NCI-H1417 treated with DMSO at 0.1 percent for 48 hours (cell line): ENCODE data around the gene ADTRP.

ENCODE experiments used
- DNase-seq: peaks from one replicate; lab custom pipeline; 2025; lab: John Stamatoyannopoulos, UW

Gene ADTRP

DNA sequence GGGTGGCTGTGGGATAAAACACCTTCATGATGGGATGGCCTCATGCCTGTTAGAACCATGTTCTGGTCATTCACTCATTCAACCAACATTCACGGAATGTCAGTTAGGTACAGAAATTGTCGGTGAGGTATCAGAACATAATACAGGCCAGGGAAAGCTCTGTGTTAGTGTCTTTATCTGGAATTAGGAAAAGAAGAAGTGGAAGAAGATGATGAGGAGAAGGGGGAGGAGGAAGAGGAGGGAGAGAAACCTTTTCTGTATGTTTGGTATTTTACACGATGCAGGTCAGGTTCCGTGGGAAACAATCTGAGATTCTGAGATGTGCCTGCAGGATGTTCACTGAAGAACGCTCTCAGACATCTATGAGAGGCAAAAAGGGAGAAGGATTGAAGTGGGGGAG lies 5.6 kb downstream of the ADTRP start:
- no peak for DNase-seq

DNA sequence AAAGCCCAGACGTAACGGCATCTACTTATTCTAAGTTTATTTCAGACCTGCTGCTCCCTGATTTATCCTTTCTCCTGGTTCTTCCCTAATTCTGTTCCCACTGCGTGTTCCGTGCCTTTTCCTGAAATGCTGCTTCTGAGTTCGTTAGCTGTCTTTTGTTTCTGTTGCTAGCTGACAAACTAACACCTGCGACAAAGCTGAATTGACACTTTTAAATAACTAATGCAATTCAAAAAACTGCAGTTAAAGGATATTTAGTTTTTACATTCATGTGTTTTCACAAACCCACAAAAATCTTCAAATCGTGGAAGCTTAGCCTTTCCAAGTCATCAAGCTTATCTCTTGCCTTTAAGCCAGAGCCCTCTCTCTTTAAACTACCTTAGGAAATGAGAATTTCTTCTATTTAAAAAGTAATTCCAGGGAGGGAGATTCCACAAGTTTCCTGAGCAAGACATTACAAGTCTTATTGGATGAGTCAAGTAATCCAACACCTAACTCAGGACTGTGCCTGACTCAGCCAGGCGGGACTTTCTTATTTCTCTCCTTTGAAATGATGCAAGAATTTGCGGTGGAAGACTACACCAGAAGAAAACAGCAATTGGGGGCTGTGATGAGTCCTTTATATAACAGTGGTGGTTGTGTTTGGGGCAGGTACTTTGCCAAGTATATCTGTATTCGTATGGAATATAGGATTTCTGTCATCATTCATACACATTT lies 6.3 kb downstream of the ADTRP start:
- DNase-seq, result no peak

DNA sequence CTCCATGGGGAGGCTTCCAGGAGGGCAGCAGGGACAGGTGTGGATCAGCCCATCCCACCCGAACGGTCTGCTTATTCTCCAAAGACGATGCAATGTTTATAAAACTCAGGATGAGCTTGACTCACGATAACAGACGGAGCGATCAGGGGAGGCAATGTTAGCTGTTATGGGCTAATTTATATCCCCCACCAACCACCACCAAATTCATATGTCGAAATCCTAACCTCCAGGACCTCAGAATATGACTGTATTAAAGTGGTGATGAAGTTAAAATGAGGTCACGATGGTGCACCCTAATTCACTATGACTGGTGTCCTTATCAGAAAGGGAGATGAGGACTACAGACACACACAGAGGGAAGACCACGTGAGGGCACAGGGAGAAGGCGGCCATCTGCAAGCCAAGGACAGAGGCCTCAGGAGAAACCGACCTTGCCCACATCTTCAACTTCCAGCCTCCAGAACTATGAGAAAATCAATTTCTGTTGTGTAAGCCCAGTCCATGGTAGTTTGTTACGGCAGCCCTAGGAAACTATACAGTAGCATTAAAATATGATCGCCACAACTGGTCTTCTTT lies 7.0 kb downstream of the ADTRP start:
- no peak for DNase-seq

DNA sequence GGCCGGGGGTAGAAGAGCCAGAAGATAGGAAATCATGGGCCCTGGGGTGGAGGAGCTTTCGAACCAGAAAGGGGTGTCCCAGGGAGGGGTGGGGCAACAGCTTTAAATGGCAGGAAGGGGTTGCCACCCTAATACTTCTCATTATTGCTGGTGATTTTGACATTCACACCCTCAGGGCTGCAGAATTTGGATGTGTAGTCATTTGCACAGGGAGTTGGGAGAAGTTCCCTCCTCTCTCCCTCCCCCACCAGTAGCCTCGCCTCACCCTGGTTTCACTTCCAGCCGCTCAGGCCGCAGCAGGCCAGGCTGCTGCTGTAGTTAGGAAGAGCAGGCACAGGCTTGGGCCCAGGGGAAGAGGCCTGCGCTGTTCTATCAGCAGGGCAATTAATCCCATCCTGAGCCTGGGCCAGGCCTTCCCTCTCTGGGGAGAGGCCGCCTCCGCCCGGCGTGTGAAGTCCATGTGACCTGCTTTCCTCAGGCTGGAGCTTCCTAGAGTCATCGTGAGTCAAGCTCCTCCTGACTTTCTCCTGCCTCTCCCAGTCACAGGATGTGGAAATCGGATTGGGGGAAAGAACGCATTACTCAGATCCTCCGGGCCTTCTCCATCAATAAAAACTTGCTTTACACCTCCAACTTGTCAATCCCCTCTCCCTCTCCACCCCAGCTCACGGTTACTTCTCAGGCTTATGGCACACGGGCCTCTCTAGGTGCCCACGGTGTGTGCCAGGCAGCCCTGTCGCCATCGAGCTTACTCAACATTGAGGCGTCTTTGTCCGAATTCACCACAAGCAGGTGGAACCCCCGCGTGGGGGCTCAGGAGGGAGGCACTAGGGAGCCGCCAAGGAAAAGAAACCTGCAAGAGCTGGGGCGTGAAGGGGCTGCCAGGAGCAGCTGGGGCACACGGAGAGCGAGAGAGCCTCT lies 7.8 kb downstream of the ADTRP start:
- DNase-seq, result no peak

DNA sequence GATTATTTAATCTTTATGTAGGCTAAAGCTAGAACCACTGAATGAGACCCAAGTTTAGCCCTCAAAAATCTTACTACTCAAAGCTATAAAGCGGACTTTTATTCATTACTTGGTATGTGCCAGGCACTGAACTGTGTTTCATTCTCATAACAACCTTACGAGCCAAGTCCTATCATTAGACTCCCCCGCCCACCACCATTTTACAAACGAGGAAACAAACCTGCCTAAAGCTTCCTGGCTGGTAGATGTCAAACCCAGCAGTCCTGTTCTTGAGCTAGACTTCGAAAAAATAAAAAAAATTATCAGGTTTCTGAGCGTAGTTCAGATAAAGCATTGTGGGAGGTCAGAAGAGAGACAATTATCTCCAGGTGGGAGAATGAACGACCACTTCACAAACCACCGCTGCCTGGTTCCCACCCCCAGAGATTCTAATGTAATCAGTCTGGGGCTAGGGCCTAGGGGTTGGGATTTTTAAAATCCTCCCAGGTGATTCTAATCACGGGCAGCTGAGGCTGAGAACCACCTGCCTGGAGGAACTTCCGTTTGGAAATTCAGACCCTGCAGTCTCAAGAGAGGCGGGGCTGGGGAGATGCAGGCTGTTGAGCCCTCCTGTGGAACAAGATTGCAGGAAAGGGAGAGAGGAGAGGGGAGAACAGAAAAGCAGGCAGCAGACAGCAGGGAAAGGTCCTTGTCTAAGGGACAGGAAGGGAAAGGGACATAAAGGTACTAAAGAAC lies 8.6 kb downstream of the ADTRP start:
- DNase-seq, result peak; percentile 28

DNA sequence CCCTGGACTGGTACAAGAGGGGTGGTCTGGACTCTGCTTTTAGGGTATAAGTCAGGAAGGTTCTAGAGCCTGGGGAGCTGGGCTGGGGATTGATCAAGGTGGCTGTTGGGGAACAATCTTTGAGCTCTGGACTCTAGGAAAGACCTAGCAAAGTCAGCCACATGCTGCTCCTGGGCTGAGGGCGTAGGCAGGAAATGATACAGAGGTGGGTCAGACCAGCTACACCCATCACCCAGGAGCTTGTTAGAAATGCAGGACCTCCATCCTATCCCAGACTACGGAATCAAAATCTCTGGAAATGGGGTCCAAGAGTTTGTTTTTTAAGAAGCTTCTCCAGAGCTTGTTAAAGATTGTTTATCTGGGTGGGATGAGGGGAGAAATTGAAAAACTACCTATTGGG lies 9.4 kb downstream of the ADTRP start:
- no peak for DNase-seq

DNA sequence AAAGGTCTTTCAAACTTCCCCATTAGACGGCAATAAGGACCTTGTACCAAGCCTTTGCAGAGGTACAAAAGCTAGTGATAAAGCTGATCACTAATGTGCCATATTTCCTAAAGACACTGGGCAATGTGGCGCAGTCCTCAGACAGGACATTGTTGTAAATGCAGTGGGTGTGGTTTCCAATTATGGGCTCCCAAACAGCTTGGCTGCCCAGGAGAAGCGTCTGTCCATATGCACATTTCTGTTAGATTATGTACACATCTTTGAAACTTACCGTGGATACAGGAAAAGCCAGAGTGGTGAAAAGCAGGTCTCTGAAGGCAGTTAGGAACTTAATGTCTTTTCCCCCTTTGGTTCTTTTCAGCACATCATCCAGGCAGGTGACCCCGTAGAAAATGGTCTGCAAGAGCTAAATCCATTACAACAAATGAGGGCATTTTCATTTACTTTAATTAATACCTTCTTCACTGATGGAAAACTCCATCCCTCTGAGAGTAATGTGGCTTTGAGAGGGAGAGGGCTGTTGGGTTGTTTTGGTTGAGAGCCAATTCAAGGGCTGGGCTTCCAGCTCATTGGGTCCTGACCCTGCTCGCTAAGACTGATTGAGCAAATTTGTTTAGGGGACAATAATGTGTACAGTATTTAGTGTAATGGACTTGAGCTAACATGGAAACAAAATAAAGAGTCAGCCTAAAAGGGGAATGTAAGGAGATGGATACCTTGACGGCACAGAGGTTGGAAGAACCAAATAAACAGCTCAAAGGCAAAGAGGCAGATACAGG lies 10.4 kb downstream of the ADTRP start:
- no peak for DNase-seq

DNA sequence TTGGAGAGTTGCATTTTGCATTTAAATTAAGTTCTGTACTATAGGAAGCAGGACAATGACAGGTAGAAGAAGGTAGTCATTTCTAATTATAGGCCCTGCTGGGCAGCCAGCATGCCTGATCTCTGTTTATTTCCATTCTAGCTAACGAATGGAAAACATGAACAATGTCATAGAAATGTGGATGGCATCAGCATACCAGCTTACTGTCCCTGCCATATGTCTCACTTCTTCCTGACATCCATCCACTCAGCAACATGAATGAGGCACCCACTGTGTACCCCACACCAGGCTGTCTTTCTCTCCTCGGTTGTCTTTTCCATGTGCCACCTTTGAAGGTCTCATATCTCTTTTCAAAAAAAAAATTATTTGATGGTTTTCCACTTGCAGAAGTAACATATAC lies 11.1 kb downstream of the ADTRP start:
- no peak for DNase-seq

DNA sequence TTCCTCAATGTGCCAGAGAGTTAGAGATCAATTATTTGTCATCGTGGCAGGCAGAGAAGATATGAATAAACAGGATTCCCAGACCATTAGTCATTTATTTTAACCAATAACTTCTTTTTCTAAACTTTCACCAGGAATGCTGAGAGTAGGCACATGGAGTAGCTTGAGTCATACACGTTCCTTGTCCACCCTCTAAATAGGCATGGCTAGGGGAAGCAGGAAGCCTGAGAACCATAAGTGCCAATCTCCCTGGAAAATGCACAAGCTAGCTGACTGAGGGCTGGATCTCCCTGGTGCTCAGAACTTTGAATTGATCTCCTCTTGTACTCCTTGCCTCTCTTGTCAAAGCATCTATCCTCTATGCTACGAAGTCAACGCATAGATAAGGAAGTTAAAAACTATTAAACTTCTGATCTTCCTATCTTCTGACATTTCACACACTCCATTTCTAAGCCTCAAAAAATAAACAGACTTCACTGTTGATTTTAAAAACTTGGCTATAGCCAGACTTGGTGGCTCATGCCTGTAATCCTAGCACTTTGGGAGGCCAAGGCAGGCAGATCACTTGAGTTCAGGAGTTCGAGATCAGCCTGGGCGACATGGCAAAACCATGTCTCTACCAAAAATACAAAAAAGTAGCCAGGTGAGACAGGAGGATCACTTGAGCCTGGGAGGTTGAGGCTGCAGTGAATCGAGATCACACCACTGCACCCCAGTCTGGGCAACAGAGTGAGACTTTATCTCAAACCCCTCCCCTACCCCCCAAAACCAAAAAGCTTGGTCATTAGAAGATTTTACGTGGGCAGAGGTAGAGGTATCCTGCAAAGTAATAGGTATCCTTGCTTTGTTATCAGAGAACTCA lies 11.8 kb downstream of the ADTRP start:
- DNase-seq, result no peak

DNA sequence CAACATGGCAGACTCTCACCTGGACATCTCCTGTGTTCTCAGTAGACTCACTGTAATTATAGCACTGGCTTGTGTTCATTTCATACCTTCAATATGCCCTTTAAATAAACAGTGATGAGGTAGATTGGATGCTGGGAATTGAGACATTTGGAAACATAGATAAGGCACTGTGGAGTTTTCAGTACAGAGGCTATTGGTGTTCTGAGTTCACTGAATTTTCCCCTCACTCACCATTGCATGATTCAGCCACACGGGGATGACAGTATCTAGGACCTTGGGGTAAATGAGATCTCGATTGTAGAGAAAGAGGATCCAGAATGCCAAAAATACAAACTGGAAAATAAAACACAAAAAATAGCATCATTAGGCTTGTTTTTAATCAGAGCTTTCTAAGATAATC lies 12.6 kb downstream of the ADTRP start:
- DNase-seq, result no peak

DNA sequence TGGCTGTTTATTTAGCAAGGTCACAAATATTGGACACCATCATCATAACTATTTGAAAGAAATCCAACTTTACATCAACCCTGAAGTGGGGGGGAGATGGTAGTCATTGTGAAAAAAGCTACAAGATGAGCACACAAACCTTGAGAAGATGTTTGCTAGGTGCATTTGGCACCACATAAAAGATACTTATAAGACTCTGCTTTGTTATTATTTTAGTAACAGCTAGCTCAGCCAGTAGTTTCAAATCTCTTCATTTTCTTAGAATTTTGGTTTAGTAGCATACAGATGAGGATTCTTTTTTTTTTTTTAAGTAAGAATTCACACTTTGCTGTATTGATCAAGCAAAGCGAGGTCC lies 14.4 kb downstream of the ADTRP start:
- DNase-seq, result no peak

DNA sequence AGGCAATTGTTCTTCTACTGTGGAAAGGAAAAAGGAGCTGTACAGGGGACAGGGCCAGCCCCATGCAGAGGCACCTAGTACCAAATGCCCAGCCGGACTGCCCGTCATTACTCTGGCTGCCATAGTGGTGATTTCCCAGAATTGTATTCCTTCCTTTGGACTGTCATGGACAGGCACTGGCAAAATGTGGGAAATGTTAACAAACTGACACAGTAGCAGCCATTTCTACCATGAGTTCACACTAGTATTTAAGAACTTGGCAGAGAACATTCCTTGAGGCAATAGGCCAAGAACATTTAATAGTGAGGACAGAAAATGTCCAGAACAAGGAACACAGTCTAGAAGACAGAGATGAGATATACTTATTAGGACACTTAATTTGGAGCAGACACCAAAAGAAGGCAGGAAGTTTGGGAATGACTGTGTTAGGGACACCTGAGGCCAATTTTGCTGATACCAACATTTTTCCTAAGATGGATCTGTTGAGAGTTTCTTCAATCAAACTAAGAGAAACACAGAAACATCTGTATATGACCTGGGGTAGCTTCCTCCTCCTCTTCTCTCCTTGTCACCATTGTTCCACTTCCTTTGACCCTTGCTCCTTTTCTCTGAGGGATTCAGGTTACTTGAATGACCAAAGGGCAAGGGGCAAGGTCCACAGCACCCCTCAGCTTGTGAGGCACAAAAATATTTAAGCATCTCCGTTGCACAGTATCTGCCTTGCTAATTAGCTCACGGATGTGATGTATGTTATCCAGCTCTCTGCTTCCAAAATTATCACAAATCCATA lies 14.9 kb downstream of the ADTRP start:
- DNase-seq, result no peak

DNA sequence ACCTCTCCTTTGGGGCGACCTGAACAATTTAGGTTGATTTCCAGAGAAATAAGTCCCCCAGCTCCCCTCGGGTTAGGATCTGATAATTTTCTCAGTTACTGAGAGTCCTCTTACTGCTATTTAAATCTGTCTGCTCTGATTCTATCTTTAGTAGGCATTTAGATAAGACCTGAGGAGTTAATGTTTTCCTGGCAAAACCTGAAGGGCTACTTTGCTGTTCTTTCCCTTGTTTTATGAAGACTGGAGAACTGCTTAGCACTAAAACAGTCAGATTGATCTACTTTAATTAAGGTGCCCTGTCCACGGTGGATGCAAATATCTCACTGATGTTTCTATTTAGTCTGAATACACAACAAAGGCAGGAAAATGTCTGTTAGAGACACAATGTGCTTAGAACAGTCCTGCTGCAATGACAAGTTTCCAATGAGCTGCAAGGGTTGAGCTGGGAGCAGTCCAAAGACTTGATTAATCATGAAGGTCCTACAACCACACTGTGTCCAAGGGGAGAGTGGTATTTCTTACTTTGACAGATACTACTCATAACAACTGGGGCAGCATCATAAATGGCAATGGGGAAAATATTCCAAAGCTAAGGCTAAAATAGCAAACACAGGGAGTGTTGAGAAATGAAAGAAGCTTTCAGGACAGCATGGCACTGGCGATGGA lies 15.7 kb downstream of the ADTRP start:
- no peak for DNase-seq

DNA sequence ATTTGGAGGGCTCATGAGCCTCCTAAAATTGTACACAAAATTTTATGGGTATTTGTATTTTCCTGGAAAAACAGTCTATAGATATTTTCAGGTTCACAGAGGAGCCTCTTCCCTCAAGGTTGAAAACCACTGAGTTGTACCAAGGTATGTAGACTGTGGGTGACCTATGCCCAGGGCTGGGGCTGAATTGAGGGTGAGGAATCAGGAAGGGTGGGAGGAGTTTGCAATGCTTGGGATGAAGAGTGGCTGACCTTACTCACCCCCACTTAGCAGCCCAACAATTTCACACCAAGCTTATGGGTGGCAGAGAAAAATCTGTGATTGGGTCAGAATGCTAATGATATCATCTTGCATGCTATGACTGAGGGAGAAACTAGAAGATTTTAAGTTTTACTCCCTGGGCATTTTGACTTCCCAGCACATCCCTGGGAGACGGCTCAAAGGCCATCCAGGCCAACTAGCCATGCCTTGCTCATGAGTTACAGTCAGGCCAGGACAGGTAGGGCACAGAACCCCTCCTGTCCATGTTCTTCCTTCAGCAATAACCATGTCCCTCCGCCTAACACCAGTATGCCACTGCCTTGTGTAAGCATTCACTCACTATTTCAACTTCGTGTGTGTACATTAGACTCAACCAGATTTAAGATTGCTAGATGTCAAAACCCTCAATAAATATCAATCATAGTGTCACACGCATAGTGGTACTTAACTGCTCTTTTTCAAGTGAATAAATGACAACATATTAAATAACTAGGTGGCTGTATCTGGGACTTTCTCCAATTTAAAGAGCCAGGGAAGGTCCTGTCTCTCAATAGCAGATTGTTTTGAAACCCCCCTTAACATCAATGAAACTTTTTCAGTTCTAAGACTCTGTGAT lies 16.6 kb downstream of the ADTRP start:
- no peak for DNase-seq

DNA sequence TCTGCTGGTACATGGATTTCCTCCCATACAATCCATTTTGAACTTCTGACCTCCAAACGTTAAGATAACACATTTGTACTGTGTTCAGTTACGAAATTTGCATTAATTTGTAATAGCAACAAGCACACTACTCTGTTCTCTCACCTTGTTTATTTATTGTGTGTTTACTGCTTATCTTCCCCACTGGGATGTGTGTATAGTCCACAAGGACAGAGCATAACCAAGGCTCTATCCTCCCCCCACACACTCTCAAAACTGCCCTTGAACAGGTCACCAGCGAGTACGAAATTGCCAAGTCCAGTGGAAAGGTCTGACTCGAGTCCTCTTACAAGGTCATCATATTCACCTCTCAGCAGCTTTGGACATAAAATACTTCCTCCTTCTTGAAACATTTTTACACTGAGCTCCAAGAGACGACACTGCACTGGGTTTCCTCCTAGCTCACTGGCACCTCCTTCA lies 18.6 kb downstream of the ADTRP start:
- no peak for DNase-seq

DNA sequence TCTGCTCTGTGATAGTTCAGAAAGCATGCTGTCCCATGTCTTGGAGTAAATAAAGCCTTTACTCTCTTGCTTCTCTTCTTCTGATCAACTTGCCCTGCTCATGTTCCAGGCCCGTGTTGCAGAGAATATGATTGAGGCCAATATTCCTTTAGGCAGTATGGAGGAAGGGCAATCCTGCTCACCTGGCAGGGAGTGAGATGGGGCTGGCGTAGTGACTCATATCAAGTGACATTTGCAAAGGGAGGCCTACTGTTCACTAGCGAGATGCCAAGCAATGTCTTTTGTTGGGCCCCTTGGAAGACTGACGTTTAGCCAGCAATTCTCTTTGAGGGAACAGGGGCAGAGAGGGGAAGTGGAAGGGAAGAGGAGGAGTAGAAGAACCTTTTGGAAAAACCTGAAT lies 19.7 kb downstream of the ADTRP start:
- no peak for DNase-seq

DNA sequence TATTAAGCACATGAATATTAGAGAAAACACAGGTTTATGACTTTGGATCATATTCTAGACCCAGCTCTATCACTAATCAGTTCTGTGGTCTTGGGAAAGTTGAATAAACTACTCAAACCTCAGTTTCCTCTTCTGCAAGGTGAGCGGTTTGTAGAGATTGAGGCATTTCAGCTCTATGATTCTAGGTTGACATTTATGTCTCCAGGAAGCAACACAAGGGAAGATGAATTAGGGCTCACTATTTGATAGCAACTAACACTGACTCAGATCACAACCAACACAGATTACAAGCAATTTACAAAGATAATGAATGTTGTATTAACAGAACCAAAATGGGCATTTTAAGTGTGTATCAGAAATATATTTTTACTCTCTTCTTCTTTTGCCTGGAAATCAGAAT lies 21.9 kb downstream of the ADTRP start:
- DNase-seq, result no peak

DNA sequence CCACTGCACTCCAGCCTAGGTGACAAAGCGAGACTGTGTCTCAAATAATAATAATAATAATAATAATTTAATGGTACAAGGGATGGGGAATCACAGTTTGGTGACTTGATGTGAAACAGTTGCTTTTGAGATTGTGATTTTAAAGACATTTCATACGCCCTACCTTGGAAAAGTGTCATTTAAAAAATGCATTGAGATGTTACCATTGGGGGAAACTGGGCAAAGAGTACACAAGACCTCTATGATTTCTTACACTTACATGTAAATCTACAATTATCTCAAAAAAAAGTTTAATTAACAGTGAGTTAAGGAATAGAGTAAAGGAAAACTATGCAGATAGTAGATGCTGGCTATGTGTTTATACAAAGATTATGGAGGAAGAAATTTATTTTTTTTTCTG lies 22.3 kb downstream of the ADTRP start:
- DNase-seq, result no peak
